ENCODE results near the gene TTC13. TPM values are rescaled to one million over a fixed set of nuclear protein-coding genes. Genes with fewer than 3 reads are reported as not detected.

The TTC13 gene
- total and polyA plus RNA-seq, 2 donors, result 18.7 to 32.9 TPM

DNA sequence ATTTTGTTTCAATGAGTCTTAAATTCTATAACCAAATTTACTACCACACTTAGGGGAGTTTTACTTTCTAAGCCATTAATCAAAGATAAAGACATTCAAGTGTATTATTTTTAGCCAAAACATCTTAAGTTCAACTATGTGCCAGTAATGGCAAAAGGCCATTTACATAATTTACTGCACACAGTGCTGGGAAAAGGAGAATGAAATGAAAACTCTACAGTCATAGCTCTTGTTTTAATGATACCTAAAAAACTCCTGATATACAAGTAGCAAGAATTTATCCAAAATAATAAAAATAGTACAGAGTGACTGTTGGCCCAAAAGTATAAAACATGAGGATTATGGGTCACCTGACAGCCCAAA, 67.9 kb downstream of the TTC13 start:
- Histone ChIP-seq H3K4me3 (ENCODE audit: low read length in 2 of 2) (no peak overlapping the region), H3K36me3 (ENCODE audit: control insufficient read depth in 2 of 2, insufficient read depth in 2 of 2, low read length in 1 of 2) (peaks cover 28 to 50% of the 10 kb centered on the region in 2 donors), H3K27me3 (ENCODE audit: control insufficient read depth in 2 of 2, insufficient read depth in 1 of 2, low read length in 1 of 2) (no peaks in the 10 kb centered on the region), H3K4me1 (ENCODE audit: control insufficient read depth in 2 of 2, insufficient read depth in 2 of 2, low read length in 2 of 2) (no peaks in the 10 kb centered on the region), H3K27ac (ENCODE audit: low read depth in 1 of 2, low read length in 1 of 2) (no peak overlapping the region), H3K9me3 (ENCODE audit: control insufficient read depth in 2 of 2, insufficient read depth in 1 of 2, low read length in 1 of 2) (no peaks in the 10 kb centered on the region)
- DNase-seq (ENCODE audit: low read depth in 6 of 9, low spot score in 9 of 9), result no peak

DNA sequence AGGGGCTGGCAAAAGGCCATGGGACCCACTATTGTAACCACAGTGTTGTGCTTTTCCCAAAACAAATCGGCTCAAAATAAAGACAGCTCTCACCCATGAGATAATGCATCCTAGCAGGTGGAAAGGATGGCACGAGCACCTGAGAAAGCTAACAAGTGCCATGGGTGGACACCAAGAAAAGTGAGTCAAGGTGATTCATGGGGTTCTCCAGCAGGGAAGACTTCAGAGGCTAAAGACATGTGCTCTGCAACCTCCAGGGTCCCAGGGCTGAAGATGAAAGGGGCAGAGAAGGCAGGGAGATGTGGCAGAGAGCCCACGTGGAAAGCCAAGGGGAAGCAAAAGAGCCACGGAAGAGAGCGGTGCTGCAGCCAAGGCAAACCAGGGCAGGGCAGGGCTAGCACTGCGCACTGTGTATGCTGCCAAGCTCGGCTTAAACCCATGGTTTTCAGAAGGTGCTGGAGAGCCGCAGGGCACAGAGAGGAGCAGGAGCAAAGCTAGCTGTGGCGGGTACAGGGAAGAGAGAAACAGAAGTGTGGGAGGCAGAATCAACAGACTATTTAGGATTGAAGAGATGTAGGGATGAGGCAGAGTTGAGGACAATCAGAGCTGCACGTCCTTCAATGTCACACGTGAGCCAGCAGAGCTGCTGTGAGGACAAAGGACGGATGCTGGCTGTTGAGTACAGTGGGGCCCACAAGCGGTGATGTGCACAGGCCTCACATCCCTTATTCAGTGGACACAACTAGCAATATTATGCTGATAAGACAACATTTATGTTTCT, 68.5 kb downstream of the TTC13 start:
- DNase-seq (ENCODE audit: low read depth in 6 of 9, low spot score in 9 of 9), result no peak
- H3K4me3 ChIP-seq (ENCODE audit: low read length in 2 of 2), result no peak overlapping the region
- 93% methylated on average over 13 of the region's 13 CpGs for WGBS
- no peak overlapping the region for H3K27ac ChIP-seq (ENCODE audit: low read depth in 1 of 2, low read length in 1 of 2)
- H3K36me3 ChIP-seq (ENCODE audit: control insufficient read depth in 2 of 2, insufficient read depth in 2 of 2, low read length in 1 of 2), result peaks cover 31 to 55% of the 10 kb centered on the region in 2 donors
- H3K4me1 ChIP-seq (ENCODE audit: control insufficient read depth in 2 of 2, insufficient read depth in 2 of 2, low read length in 2 of 2), result no peaks in the 10 kb centered on the region
- no peaks in the 10 kb centered on the region for H3K9me3 ChIP-seq (ENCODE audit: control insufficient read depth in 2 of 2, insufficient read depth in 1 of 2, low read length in 1 of 2)
- H3K27me3 ChIP-seq (ENCODE audit: control insufficient read depth in 2 of 2, insufficient read depth in 1 of 2, low read length in 1 of 2), result no peaks in the 10 kb centered on the region

GRCh38 chr1:230907472-230908205, 71.0 kb downstream of the TTC13 start:
- Histone ChIP-seq H3K27me3 (ENCODE audit: control insufficient read depth in 2 of 2, insufficient read depth in 1 of 2, low read length in 1 of 2) (no peaks in the 10 kb centered on the region), H3K36me3 (ENCODE audit: control insufficient read depth in 2 of 2, insufficient read depth in 2 of 2, low read length in 1 of 2) (peaks cover 30 to 52% of the 10 kb centered on the region in 2 donors), H3K27ac (ENCODE audit: low read depth in 1 of 2, low read length in 1 of 2) (no peak overlapping the region), H3K4me3 (ENCODE audit: low read length in 2 of 2) (no peak overlapping the region), H3K4me1 (ENCODE audit: control insufficient read depth in 2 of 2, insufficient read depth in 2 of 2, low read length in 2 of 2) (no peaks in the 10 kb centered on the region), H3K9me3 (ENCODE audit: control insufficient read depth in 2 of 2, insufficient read depth in 1 of 2, low read length in 1 of 2) (no peaks in the 10 kb centered on the region)
- DNase-seq (ENCODE audit: low read depth in 6 of 9, low spot score in 9 of 9), result no peak
- WGBS, result 93% methylated on average over 4 of the region's 4 CpGs

DNA sequence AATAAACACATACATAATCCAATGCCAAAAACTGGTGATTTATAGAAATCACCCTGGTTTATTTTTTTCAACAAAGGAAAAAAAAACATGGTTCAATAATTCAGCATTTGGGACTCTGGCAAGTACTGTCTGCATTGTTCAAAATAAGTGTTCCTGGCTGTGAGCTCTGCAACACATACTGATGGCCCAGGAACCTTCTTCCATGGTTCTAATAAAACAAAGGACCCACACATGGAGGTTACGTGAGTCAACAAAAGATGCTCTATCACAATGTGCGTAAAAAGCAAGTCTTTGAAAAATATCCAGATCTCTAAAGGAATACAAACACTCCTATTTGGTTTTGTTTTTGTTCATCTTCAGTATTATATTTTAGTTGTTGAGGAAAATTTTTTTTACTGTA, 72.4 kb downstream of the TTC13 start:
- no peak overlapping the region for H3K27ac ChIP-seq (ENCODE audit: low read depth in 1 of 2, low read length in 1 of 2)
- WGBS, result 99% methylated on average over 2 of the region's 2 CpGs
- H3K36me3 ChIP-seq (ENCODE audit: control insufficient read depth in 2 of 2, insufficient read depth in 2 of 2, low read length in 1 of 2), result peaks cover 30 to 45% of the 10 kb centered on the region in 2 donors
- no peaks in the 10 kb centered on the region for H3K27me3 ChIP-seq (ENCODE audit: control insufficient read depth in 2 of 2, insufficient read depth in 1 of 2, low read length in 1 of 2)
- no peak overlapping the region for H3K4me3 ChIP-seq (ENCODE audit: low read length in 2 of 2)
- H3K9me3 ChIP-seq (ENCODE audit: control insufficient read depth in 2 of 2, insufficient read depth in 1 of 2, low read length in 1 of 2), result no peaks in the 10 kb centered on the region
- no peaks in the 10 kb centered on the region for H3K4me1 ChIP-seq (ENCODE audit: control insufficient read depth in 2 of 2, insufficient read depth in 2 of 2, low read length in 2 of 2)
- DNase-seq (ENCODE audit: low read depth in 6 of 9, low spot score in 9 of 9), result no peak

- Histone ChIP-seq H3K27ac (ENCODE audit: low read depth in 1 of 2, low read length in 1 of 2) (no peak overlapping the region), H3K36me3 (ENCODE audit: control insufficient read depth in 2 of 2, insufficient read depth in 2 of 2, low read length in 1 of 2) (peaks cover 30 to 42% of the 10 kb centered on the region in 2 donors)
Observed at GRCh38 chr1:230905733-230906132, 72.9 kb downstream of the TTC13 start.

GRCh38 chr1:230902349-230902923, 76.2 kb downstream of the TTC13 start:
- no peak overlapping the region for H3K27ac ChIP-seq (ENCODE audit: low read depth in 1 of 2, low read length in 1 of 2)
- no peaks in the 10 kb centered on the region for H3K27me3 ChIP-seq (ENCODE audit: control insufficient read depth in 2 of 2, insufficient read depth in 1 of 2, low read length in 1 of 2)
- no peak overlapping the region for H3K4me3 ChIP-seq (ENCODE audit: low read length in 2 of 2)
- no peaks in the 10 kb centered on the region for H3K4me1 ChIP-seq (ENCODE audit: control insufficient read depth in 2 of 2, insufficient read depth in 2 of 2, low read length in 2 of 2)
- DNase-seq (ENCODE audit: low read depth in 6 of 9, low spot score in 9 of 9), result no peak
- 97% methylated on average over 22 of the region's 22 CpGs for WGBS
- H3K36me3 ChIP-seq (ENCODE audit: control insufficient read depth in 2 of 2, insufficient read depth in 2 of 2, low read length in 1 of 2), result peaks cover 15 to 21% of the 10 kb centered on the region in 2 donors
- H3K9me3 ChIP-seq (ENCODE audit: control insufficient read depth in 2 of 2, insufficient read depth in 1 of 2, low read length in 1 of 2), result no peaks in the 10 kb centered on the region

More at GRCh38 chr1:230905733-230906132, 72.9 kb downstream of the TTC13 start:
- Histone ChIP-seq H3K9me3 (ENCODE audit: control insufficient read depth in 2 of 2, insufficient read depth in 1 of 2, low read length in 1 of 2) (no peaks in the 10 kb centered on the region), H3K27me3 (ENCODE audit: control insufficient read depth in 2 of 2, insufficient read depth in 1 of 2, low read length in 1 of 2) (no peaks in the 10 kb centered on the region), H3K4me1 (ENCODE audit: control insufficient read depth in 2 of 2, insufficient read depth in 2 of 2, low read length in 2 of 2) (no peaks in the 10 kb centered on the region), H3K4me3 (ENCODE audit: low read length in 2 of 2) (no peak overlapping the region)
- DNase-seq (ENCODE audit: low read depth in 6 of 9, low spot score in 9 of 9), result no peak
- WGBS, result 99% methylated on average over 5 of the region's 5 CpGs

GRCh38 chr1:230901671-230902070, 77.0 kb downstream of the TTC13 start:
- no peak for DNase-seq (ENCODE audit: low read depth in 6 of 9, low spot score in 9 of 9)
- no peaks in the 10 kb centered on the region for H3K9me3 ChIP-seq (ENCODE audit: control insufficient read depth in 2 of 2, insufficient read depth in 1 of 2, low read length in 1 of 2)
- H3K27ac ChIP-seq (ENCODE audit: low read depth in 1 of 2, low read length in 1 of 2), result no peak overlapping the region
- peaks cover 10 to 13% of the 10 kb centered on the region in 2 donors for H3K36me3 ChIP-seq (ENCODE audit: control insufficient read depth in 2 of 2, insufficient read depth in 2 of 2, low read length in 1 of 2)
- no peaks in the 10 kb centered on the region for H3K27me3 ChIP-seq (ENCODE audit: control insufficient read depth in 2 of 2, insufficient read depth in 1 of 2, low read length in 1 of 2)
- H3K4me1 ChIP-seq (ENCODE audit: control insufficient read depth in 2 of 2, insufficient read depth in 2 of 2, low read length in 2 of 2), result no peaks in the 10 kb centered on the region
- WGBS, result 97% methylated on average over 6 of the region's 6 CpGs
- no peak overlapping the region for H3K4me3 ChIP-seq (ENCODE audit: low read length in 2 of 2)

GRCh38 chr1:230900984-230901383, 77.7 kb downstream of the TTC13 start:
- no peak for DNase-seq (ENCODE audit: low read depth in 6 of 9, low spot score in 9 of 9)
- Histone ChIP-seq H3K27ac (ENCODE audit: low read depth in 1 of 2, low read length in 1 of 2) (no peak overlapping the region), H3K4me3 (ENCODE audit: low read length in 2 of 2) (no peak overlapping the region), H3K4me1 (ENCODE audit: control insufficient read depth in 2 of 2, insufficient read depth in 2 of 2, low read length in 2 of 2) (no peaks in the 10 kb centered on the region), H3K9me3 (ENCODE audit: control insufficient read depth in 2 of 2, insufficient read depth in 1 of 2, low read length in 1 of 2) (no peaks in the 10 kb centered on the region), H3K36me3 (ENCODE audit: control insufficient read depth in 2 of 2, insufficient read depth in 2 of 2, low read length in 1 of 2) (peaks cover 10 to 13% of the 10 kb centered on the region in 2 donors), H3K27me3 (ENCODE audit: control insufficient read depth in 2 of 2, insufficient read depth in 1 of 2, low read length in 1 of 2) (no peaks in the 10 kb centered on the region)
- 97% methylated on average over 6 of the region's 6 CpGs for WGBS

DNA sequence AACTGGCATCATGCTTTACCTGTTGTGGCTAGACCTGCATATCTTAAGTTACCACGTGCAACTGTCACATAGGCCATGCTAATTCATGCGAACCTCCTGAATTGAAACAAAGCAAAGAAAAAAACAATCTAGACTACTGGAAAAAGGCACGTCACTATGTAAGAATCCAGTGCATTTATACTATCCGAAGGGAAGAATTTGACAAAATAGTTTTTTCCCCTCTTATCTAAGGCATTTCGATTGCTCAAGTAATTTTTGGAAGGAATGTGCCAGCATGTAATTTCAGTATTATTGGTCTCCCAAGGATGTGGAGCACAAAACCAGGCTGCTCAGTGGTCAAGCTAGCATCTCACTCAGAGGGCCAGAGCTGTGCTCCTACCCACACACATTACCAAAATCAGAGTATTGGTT, 78.8 kb downstream of the TTC13 start:
- Histone ChIP-seq H3K27ac (ENCODE audit: low read depth in 1 of 2, low read length in 1 of 2) (no peak overlapping the region), H3K27me3 (ENCODE audit: control insufficient read depth in 2 of 2, insufficient read depth in 1 of 2, low read length in 1 of 2) (peaks cover 0 to under 1% of the 10 kb centered on the region in 2 donors), H3K36me3 (ENCODE audit: control insufficient read depth in 2 of 2, insufficient read depth in 2 of 2, low read length in 1 of 2) (peaks cover 2 to 3% of the 10 kb centered on the region in 2 donors), H3K9me3 (ENCODE audit: control insufficient read depth in 2 of 2, insufficient read depth in 1 of 2, low read length in 1 of 2) (no peaks in the 10 kb centered on the region), H3K4me3 (ENCODE audit: low read length in 2 of 2) (no peak overlapping the region), H3K4me1 (ENCODE audit: control insufficient read depth in 2 of 2, insufficient read depth in 2 of 2, low read length in 2 of 2) (no peaks in the 10 kb centered on the region)
- no peak for DNase-seq (ENCODE audit: low read depth in 6 of 9, low spot score in 9 of 9)
- WGBS, result 94% methylated on average over 5 of the region's 5 CpGs

All from thymus (tissue), 11 donors.